Stimulated activated CD4-positive, alpha-beta T cell treated with anti-CD3 and anti-CD28 coated beads, Interleukin-1b, Interleukin-23, amount 100 ng/mL, for 48 hours (primary cell): ENCODE data around the gene APP.
A peak's percentile ranks its signal among the peaks of the same experiment; 100 is the strongest.

Source experiments
- DNase-seq: peaks from one replicate; pipeline ENCODE4 v3.0.0-alpha.2; 2020

APP gene

DNA sequence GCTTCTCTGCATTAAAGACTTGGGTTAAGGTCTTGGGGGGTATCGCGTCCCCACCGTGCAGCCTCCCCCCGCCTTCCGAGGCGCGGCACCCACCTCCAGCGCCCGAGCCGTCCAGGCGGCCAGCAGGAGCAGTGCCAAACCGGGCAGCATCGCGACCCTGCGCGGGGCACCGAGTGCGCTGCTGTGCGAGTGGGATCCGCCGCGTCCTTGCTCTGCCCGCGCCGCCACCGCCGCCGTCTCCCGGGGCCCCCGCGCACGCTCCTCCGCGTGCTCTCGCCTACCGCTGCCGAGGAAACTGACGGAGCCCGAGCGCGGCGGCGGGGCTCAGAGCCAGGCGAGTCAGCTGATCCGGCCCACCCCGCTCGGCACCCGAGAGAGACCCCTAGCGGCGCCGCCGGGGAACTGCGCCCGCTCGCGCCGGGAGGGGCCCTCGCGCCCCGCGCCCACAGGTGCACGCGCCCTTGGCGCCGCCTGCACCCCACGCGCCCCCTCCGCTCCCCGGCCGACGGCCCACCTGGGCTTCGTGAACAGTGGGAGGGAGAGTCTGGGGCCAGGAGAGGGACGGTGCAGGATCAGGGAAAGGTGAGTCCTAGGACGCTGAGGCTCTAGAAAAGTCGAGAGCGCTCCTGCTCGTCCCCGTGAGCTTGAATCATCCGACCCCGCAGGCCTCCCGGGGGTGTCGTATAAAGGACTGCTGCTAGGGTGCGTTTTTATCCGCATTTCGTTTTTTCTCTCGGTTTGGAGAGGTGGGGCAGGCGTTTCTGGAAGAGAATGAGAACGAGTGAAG lies at the start of gene APP:
TSS of gene APP (minus strand) at position 300 of the 787 bp plus-strand sequence. CDS start at position 150, 150 bp downstream.
- peak; percentile 84 for DNase-seq

DNA sequence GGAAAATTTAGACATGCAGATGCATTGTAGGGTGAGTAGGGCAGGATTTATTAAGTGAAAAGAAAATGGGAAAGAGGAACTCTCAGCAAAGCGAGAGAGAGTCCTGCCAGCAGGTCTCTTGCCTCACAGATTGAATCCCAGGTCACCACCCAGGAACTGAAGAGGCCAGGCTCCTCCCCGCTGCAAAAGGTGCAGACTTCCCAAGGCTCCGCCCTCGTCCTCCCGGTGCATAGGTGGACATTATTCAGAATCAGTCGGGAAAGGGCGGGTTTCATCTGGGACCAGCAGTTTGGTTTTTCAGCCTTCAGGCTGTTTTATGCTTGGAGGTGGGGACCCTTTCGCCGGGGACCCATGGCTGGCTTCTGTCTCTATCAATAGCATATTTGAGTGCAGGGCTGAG lies 41.6 kb upstream of the APP start:
- DNase-seq: no peak

DNA sequence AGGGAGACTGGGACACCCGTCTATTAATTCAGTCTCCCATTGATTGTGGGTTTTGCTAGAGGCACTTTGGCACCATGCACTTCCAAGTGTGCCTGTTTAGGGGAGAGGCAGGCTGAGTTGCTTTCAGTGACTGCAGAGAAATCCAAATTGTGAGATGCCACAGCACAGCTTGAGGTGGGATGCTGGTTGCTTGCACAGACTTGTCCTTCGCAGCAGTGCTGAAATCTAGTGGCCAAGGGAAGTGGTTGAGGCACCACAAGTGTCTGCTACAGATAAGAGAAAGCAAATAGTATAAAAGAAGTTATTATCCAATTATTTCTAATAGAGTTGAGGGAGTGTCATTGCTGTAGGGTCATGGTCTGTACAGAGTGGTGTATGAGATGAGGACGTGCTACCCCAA lies 40.0 kb upstream of the APP start:
- DNase-seq: no peak

DNA sequence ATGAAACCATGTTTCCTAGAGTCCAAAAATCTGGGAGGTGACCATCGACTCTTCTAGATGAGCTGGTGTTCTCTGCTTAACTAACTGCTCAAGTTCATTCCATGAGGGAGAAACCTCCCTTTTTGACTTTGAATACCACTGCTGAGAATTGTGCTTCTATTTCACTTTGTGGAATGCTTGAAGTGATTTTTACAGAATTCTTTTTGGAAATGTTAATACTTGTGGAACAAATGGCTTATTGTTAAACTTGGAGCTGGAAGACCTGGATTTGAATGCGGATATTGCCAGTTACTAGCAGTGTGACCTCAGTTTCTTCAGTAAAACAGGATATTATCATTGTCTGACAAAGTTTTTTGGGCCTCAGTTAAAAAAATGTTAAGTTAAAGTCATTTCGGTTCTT lies 36.5 kb upstream of the APP start:
- DNase-seq: no peak

DNA sequence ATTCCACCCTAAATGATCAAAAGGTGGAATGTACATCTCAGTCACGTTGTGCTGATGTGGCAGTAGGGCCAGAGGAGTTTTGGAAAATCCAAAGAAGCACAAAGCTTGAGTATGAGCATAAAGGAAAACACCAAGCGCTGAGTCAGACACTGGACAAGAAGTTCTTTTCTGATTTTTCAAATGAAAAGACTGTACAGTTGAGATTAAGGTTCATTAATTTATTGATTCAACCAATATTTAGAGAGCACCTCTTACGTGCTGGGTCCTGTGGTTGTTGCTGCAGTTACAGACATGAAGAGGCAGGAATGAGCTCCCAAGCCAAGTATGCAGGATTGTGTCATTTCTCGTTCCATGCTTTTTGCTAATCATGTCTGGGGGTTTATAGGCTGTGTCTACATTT lies 28.9 kb upstream of the APP start:
- no peak for DNase-seq

DNA sequence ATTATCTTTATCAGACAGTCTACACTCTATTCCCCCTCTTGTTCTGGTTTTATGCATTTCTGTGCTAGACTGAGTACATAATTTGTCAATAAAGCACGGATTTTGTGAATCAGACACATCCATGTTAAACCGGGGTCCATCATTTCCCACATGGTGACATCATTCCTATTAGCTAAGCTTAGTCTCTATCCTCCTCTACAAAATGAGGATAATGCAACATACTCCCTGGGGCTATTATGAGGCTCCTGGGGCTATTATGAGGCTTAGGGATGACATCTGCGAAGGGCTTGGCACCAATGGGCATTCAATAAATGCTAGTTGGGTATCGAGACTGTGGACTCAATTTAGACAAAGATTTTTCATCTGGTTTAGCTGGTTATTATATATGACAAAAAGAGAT lies 25.1 kb upstream of the APP start:
- no peak for DNase-seq

DNA sequence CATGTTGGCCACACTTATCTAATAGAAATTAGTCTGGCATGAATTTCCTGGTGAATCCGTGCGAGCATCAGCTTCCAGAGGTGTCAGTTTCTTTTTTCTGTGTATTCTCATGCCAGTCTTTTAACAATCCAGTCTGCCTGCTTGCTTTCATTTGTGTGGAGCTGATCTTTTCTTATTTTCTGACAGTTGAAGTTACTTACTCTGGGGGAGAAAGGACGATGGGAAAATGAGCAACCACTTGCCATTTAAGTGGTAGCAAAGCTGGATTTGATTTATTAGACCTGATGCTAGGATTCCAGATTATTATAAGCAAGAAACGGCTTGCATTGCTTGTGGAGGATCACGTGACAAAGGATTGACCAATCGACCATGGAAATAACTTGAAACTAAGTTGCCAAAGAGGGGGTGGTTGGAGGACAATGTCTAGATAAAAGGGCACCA lies 24.3 kb upstream of the APP start:
- DNase-seq: no peak

DNA sequence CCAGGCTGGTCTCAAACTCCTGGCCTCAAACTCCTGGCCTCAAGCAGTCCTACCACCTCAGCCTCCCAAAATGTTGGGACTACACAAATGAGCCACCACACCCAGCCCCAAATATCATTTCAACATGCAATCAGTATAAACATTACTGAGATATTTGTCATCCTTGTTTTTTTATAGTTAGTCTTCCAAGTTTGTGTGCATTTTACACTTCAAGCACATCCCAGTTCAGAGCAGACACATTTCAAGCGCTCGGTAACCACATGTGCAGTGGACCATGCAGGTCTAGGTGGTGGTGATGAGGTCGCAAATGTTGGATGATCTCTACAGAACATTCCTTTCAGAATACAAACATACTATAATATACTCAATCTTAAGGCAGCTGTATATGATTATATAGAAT lies 23.8 kb upstream of the APP start:
- DNase-seq: no peak

DNA sequence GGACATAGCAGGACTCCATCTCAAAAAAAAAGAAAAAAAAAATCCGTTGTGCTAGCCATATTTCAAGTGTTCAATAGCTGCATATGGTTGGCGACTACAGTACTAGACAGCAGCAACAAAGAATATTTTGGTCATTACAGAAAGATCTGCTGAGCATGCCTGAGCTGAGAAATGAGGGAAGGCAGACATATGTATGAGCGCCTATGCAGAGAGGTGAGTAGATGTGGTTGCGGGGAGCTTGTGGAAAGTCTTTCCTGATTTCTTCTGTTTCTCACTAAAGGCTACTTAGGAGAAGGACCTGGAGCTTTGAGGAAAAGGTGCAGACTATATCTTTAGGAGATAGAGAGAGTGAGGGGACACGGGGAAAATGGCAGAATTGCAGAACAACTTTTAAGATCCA lies 21.0 kb upstream of the APP start:
- DNase-seq: no peak

DNA sequence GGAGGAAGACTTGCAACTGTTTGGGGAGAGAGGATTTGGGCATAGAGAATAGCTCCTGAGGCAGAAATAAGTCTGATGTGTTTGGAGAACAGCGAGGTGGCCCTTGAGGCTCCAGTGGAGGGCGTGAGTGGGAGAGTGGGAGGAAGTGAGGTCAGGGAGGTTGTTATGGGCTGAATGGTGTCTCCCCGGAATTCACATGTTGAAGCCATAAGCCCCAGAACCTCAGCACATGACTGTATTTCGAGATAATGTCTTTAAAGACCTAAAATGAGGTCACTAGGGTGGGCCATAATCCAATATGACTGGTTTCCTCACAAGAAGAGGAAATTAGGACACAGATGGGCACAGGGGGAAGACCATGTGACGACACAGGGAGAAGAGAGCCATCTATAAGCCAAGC lies 17.9 kb upstream of the APP start:
- DNase-seq: no peak

DNA sequence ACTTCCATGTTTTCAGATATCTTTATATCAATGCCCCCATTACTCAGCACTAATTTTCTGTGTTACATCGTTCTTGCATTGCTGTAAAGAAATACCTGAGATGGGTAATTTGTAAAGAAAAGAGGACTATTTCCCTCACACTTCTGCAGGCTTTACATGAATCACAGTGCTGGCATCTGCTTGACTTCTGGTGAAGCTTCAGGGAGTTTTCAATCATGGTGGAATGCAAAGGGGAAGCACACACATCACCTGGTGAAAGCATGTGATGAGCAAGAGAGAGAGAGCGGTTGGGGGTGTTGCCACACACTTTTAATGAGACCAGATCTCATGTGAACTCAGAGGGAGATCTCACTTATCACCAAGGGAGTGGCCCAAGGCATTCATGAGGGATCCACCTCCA lies 14.9 kb upstream of the APP start:
- DNase-seq: no peak

DNA sequence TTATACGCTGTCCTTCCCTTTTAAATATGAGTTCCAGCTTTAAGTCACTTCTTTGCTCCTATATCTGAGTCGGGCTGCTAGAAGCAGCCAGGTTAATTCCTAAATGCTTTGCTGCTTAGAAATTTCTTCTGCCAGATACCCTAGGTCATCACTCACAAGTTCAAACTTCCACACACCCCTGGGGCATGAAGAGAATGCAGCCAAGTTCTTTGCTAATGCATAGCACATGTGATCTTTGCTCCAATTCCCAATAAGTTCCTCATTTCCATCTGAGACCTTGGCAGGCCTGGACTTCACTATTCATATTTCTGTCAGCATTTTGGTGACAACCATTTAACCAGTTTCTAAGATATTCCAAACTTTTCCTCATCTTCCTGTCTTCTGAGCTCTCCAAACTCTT lies 14.5 kb upstream of the APP start:
- DNase-seq: no peak

DNA sequence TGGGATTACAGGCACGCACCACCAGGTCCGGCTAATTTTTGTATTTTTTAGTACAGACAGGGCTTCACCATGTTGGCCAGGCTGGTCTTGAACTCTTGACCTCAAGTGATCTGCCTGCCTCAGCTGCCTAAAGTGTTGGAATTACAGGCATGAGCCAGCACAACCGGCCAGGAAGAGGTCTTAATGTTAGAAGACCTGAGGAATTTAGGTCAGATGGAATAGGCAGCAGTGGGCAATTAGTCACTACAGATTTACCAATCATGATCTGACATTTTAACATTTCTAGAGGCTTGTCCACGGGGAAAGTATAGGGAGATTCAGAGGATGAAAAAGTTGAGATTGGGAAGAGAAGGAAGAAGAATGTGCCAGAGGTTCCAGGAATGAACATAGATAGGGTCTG lies 8.9 kb upstream of the APP start:
- DNase-seq: no peak

DNA sequence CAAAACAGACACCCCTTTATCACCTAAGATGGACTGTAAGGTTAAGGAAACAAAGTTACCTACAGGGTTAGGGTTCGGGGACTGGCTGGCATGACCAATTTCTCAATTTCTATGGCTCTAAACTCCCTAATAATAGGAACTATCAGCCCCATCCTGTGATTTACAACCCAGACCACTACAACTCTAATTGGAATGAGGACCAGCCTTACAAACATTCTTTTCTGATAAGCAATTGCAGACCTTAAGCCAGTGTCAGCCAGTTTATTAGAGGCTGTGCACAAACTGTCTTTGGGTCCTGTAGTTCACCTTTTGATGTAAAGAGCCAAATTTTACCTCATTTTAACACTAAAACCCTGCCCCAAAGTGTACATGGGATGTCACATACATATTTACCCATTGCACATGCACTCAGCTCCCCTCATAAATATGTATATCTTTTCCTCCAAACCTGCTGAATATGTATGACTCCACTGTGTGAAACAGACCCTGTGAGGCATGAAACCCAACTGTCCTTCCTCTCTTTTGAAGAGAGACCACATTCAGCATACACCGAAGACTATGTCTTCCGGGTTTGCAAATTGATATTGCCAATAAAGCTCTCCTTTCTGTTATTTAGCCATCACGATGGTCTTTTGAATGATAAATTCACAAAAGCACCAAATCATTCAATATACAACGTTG lies 7.3 kb upstream of the APP start:
- no peak for DNase-seq

DNA sequence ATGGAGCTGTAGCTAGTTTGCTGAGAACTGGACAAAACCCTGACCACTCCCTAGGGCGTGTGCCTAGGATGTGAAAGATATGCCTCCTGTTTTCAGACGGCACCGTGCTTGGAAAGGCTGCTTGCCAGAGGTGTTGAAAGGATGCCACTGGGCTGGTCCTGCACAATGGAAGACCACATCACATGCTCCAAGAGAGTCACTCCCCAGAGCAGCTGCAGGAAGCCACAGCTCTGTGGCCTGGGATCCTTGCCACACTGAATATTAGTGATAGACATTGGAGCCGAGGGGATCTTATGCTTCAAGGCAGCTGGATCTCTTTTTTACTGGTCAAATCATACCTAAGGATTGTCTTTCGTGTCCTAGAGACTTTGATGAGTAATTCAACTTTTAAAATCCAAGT lies 6.6 kb upstream of the APP start:
- DNase-seq: no peak

DNA sequence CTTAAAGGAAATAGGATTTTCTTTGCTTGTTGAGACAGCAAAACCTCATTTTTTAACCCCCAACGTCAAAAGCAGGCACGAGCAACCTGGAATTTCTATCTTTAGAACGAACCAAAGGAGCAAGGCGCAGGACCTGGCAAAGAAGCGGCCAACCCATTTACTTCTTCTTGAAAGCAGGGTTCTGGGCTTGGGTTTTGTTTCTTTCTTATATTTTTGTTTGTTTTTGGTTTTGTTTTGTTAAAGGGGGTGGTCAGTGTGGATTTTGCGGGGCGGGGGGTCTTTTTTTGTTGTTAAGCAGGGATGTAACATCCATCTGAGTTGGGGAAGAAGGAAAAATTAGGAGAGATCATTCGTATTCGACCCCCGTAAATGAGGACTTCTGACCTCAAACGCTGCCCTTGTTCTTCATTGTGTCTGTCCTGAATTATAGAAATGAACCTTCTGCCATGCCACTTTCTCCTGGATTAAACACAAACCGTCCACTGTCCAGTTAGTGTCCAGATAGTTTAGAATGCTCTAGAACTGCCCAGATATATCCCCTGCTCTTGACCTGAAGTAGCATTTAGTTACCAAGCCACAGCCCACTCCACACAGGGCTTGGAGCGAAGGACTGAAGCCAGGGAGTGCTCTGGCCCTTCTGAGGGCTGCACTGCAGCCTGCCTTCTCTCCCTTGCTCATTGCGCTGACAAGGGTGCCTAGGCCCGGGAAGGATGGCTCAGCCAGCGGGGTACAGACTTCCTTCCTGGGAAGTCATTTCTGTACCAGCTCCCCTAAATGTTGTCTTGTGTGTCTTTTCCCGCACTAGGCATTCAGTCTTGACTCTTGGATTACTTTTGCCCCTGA lies 909 bp upstream of the APP start:
- no peak for DNase-seq

DNA sequence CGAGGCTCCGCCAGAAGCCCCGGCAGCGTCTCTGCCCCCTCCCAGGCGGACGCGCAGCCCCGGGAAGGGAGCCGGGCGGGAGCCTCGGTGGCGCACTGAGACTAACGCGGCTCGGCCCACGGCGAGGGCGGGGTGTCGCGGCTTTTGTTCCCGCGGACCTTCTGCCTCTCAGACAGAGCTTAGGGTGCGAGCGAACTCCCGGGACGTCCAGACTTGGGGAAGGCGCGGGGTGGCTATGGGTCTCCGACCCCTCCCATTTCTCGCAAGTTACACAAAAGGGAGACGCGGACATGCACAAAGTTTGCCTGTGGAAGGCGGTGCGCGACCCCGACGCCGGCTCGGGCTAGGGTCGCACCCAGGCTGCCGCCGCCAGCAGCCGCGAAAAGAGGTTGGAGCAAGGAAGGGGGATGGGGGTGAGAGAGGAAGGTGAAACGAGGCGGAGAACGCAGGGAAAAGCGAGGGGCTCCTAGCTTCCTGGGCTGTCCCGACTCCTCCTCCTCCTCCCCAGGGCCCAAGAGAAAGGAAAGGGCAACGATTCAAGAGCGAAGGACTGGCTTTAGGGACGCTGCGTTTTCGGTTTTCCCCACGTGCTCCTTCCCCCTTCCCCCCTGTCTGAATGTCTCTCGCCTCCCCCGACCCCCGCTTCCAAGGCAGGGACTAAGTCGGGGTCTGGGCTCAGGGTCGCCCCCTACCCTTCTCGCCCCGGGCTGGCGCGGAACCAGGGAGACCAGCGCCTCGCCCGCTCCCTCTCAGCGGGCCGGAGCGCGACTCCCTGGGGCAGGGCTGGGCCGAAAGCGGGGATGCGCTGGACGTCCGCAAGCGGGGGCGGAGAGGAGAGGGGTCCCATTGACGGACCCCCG lies 729 bp downstream of the APP start:
- peak; percentile 37 for DNase-seq

DNA sequence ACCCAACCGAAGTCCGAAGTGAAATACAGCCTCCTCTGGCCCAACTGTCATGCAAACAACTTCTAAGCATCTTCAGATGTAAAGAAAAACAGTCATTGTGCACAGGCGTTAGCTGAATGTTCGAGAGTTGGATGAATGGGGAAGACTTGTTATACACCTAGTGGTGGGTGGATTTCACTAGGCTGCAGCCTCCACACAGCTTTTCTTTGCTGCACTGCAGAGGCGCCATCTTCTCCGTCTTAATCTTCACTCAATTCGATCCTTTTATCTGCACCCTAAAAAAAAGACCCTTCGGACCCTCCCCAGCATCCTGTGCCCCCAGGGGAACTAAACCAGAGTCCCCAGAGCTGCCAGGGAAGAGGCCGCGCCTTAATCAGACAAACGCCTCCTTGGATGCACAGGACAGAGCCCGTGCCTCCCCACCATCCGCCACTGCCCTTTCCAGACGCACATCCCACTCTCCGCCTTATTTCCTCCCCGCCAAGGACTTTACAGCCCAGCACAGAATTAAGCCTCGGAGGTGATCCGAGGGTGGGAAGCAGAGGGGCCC lies 1.4 kb downstream of the APP start:
- peak; percentile 37 for DNase-seq

DNA sequence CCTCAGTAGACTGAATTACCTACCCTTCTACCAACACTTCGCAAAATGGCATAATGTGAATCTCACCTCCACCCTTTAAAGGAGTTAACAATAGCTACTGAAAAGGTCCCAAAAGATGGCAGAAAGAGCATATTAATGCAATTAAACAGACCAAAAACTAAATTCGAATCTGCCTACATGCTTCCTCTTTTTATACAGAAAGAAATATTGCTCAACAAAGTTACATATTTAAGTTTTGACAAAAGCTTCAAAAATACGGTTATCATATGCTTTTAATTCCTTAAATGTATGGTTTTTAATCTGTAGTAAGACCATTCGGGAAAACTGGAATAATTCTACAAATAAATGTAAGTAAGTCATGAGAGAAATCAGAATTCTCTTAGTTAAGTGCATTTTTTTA lies 2.2 kb downstream of the APP start:
- DNase-seq: no peak

DNA sequence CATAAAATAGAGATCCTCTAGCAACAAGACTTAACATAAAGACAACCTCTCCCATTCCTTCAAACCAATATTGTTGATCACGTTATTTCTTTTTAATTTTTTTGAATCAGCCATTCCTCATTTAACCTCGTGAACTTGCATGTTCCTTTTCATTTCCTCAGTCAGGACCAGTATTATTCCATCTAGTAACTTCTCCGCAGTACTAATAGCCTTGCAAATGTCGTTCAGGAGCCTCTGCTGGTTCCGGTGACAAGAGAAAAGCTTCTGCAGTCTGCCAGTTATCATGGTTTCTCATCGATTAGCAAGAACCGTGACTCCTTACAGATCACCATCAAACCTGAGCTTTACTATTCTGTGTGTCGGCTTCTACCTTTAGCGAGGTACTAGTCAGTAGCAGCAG lies 3.0 kb downstream of the APP start:
- no peak for DNase-seq

DNA sequence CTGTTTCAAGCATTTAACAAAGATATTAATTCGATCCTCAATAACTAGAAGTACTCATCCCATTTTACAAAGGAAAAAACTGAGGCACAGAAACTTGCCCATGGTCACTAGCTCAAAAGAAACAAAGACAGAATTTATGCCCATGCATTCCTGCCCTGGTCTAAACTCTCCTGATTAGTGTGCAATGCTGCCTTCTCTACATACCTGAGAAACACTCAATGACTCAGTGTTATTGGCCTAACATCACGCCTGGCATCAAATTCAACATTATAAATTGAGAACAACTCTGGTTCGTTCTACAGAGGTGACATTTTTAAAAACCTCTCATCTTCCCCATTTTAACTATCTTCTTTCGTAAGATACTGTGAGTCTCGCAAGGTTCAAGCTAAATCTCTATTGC lies 5.2 kb downstream of the APP start:
- DNase-seq: no peak

DNA sequence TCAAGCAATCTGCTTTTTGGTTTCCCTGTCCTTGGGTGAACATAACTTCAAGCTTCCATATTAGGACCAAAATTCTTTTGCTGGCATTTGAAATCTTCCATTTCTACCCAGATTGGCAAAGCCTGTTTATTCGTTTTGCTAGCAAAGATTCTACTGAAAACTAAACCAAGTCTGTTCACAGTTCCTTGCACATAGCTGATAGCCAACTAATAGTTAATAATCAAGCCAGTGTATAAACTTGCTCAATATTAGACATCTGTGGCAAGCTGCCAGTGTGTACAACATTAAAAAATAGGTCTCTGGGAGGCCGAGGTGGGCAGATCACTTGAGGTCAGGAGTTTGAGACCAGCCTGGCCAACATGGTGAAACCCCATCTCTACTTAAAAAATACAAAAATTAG lies 6.3 kb downstream of the APP start:
- DNase-seq: no peak

DNA sequence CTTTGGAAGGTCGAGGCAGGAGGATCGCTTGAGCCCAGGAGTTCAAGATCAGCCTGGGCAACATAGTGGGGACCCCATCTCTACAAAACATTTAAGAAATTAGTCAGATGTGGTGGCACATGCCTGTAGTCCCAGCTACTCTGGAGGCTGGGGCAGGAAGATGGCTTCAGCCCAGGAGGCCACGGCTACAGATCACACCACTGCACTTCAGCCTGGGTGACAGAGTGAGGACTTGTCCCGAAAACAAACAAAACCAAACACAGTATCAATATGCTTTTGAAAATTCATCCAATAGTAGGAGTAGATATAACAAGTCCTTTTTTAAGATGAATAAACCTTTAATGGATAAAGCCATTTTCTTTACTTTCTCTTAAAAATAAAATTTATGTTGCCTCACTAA lies 8.5 kb downstream of the APP start:
- no peak for DNase-seq
